Mammary epithelial cell (primary cell): ENCODE measurements around the gene GFOD1.

Experiments
- CTCF ChIP-seq, 2 donors: IDR thresholded peaks in 1 of 2; conservative IDR thresholded peaks in 1 of 2; 2 replicates each; pipeline ENCODE4 v1.5.1; 2011 to 2012; ENCODE audit warnings: inconsistent platforms in 2 of 2, low read length in 2 of 2, mild to moderate bottlenecking in 2 of 2, control low read depth in 1 of 2, low read depth in 1 of 2; ENCODE audit not compliant: insufficient read depth in 1 of 2; ENCODE audit errors: extremely low read depth in 1 of 2
- EZH2 ChIP-seq: IDR thresholded peaks from 2 replicates; pipeline ENCODE4 v1.6.1; 2012; ENCODE audit warnings: low read length, inconsistent platforms, borderline replicate concordance

DNA sequence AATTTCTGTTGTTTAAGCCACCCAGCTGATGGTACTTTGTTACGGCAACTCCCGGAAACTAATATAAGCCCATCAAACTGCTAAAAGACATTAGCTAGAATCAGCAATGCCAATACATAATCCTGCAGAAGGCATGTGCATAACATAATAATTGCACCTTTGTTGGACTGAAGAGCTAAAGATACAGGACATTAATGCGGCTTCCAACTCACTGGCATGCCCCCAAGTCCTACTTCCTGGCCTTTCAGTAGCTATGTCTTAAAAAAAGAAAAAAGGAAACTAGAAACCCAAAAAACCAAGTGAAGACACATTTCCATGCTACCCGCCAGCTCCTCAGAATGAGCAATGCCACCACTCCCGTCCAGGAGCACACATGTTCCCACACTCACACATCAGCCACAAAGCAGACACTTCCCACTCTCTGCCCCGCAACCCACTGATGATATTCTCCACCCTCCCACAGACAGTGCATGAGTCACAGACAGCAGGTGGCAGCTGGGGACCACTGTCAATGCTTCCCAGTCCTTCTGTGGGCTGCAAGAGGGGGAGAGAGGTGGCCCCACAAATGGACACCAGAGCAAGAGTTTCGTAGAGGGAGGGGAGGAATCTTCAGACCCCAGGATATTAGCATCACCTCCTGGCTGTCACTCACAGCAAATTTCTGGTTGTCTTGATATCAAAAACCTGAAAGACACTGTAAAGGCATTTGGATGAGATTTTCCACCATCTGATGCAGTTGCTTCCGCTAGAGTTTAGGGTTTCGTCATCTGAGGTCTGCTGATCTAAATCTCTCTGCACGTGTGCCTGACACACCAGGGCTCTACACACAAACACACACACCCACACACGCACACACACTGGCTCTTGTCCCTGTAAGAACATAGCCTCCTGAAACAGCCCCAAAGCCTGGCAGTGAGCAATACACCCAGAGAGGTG lies 32.8 kb downstream of the GFOD1 start:
- TF ChIP-seq CTCF (conservative IDR thresholded peaks at IDR 0.05 in 1 of 2, IDR thresholded peaks at IDR 0.05 in 1 of 2; ENCODE audit: extremely low read depth in 1 of 2, insufficient read depth in 1 of 2, low read depth in 1 of 2, low read length in 2 of 2), result no peak
- no peak for TF ChIP-seq EZH2
